ENCODE data around the gene DNAH17. TPM values are rescaled to one million over a fixed set of nuclear protein-coding genes. Genes with fewer than 3 reads are reported as not detected.
A peak's percentile ranks its signal among the peaks of the same experiment; 100 is the strongest.
"Not testable (repeated sequence)": the region's sequence is repeated elsewhere in the genome, so short reads cannot be mapped to it uniquely, and the experiment has no call there.

The DNAH17 gene
- polyA plus RNA-seq, 1 donor from 2014 or later = 1.1 TPM

- H3K36me3 Mint-ChIP-seq = no peaks in the 10 kb centered on the region
- H3K27me3 Mint-ChIP-seq = peaks cover 6% of the 10 kb centered on the region
- no peaks in the 10 kb centered on the region for H3K9me3 Mint-ChIP-seq
- H3K4me3 Mint-ChIP-seq = no peak overlapping the region
- no peaks in the 10 kb centered on the region for H3K4me1 Mint-ChIP-seq
- peak overlapping the region in 1 of 3 donors; percentile 6 for H3K27ac Mint-ChIP-seq
Measured at GRCh38 chr17:78515480-78515879, 61.7 kb downstream of the DNAH17 start.

DNA sequence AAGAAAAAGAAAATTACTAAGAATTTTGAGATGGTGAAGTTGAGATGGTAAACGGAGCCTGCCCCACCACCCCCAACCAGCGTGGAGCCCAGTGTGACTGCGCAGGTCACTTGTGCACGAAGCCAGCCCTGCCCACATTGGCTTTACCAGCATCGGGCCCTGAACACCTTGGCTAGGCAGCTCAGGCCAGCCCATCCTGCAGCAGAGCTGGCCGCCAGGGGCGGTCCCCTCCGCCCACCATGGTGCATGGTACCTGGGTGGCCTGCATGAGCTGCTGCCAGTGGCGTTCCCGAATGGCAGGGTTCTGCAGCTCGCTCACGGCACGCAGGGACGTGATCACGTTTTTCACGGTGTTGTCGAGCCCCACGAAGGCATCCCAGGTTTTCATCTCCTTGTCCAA, 62.7 kb downstream of the DNAH17 start:
- peaks cover 6% of the 10 kb centered on the region for H3K27me3 Mint-ChIP-seq
- no peak overlapping the region for H3K27ac Mint-ChIP-seq
- no peaks in the 10 kb centered on the region for H3K36me3 Mint-ChIP-seq
- H3K4me3 Mint-ChIP-seq = no peak overlapping the region
- no peaks in the 10 kb centered on the region for H3K9me3 Mint-ChIP-seq
- H3K4me1 Mint-ChIP-seq = no peaks in the 10 kb centered on the region

- Mint-ChIP-seq H3K36me3 (no peaks in the 10 kb centered on the region), H3K4me1 (no peaks in the 10 kb centered on the region), H3K4me3 (no peak overlapping the region), H3K27me3 (peaks cover 6% of the 10 kb centered on the region), H3K27ac (no peak overlapping the region), H3K9me3 (no peaks in the 10 kb centered on the region)
Measured at GRCh38 chr17:78512976-78513375, 64.2 kb downstream of the DNAH17 start.

DNA sequence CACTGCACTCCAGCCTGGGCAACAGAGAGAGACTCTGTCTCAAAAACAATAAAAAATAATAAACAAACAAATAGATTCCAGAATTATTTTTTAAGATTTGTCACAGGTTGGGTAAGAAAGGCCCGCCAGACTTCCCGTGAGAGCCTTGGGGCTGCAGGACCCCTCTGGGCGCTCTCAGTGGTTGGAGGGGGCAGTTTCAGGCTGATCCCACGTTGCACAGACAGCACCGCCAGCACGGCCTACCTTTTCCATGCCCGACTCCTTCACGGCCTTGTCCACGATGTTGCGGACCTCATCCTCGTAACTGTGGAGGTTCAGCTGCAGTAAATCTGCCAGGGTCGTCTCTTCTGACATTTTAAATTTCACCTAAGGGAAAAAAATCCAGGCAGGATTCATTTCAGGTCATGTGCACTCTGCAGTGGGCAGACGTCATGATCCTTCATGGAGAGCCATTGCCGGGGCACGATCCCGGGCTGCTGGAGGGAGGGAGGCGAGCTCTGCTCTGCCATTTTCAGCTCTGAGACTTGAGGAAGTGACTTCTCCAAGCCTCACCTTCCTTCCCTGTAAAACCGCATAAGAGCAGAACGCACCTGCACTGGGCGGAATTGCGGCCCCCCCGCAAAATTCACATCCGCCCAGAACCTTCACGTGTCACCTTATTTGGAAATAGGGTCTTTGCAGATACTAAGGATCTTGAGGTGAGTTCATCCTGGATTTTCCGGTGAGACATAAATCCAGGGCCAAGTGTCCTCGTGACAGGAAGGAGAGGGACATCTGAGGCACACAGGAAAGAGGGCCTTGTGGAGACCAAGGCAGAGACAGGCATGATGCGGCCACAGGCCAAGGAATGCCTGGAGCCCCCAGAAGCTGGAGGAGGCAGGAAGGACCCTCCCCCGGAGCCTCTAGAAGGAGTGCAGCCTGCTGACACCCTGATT, 66.8 kb downstream of the DNAH17 start:
- Mint-ChIP-seq H3K4me3 (peak overlapping the region in 1 of 4 donors; percentile 28), H3K27ac (peak overlapping the region in 1 of 3 donors; percentile 39)

DNA sequence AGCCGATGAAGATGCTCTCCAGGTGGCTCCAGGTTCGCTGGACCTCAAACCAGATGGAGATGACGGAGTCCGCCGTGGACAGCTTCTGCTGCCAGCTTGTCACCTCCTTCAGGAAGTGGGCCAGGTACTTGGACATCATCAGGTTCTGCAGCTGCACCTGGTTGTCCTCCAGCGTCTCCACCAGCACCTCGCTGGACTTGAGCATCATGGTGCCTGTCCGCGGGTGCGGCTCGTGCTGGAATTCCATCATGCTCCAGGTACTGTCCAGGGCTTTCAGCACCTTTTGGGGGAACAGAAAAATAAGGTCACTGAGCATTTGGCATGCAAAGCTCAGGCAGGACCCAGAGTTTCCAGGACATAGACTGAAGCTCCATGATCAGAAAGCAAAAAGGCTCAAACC, 69.7 kb downstream of the DNAH17 start:
- no peak overlapping the region for H3K4me3 Mint-ChIP-seq
- H3K36me3 Mint-ChIP-seq = no peaks in the 10 kb centered on the region
- H3K4me1 Mint-ChIP-seq = no peaks in the 10 kb centered on the region

More for the DNA sequence above, 66.8 kb downstream of the DNAH17 start:
- Mint-ChIP-seq H3K4me1 (no peaks in the 10 kb centered on the region), H3K27me3 (no peaks in the 10 kb centered on the region), H3K9me3 (no peaks in the 10 kb centered on the region), H3K36me3 (no peaks in the 10 kb centered on the region)

DNA sequence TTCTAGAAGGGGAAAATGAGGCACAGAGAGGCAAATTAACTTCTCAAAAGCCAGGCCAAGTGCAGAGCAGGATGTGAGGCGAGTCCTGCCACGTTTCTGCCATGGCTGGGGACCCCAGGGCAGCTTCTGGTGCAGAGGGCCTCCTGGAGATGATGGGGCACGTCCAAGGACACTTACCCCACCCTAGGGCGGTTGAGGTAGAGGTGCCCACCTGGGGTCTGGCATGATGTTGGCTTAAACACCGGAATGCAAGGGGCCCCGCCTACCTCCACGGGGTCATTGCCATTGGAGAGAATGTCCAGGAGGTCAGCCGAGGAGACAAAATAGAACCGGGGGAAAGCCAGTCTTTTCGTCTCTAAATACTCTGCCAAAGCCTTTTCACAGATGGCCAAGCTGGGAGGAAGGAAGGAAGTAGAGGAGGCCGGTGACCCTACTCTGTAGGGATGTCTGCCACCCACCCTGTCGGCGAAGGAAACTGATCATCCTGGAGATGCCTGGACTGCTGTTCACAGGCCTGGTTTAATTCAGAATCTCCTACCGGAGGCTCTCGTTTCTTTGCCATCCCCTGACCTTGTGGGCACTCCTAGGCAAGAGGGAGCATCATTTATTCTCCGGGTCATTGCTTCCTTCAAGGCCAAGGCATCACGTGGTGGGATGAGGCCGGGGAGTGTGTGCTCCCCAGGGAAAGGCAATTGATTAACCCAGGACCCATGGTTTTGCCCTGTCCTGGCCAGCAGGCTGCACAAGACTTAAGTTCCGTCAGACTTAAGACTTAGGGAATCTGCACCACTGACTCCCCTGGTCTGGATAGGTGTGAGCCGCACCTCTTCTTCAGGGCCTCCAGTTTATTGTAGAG, 70.5 kb downstream of the DNAH17 start:
- Mint-ChIP-seq H3K36me3 (no peaks in the 10 kb centered on the region), H3K4me3 (no peak overlapping the region), H3K27ac (no peak overlapping the region), H3K27me3 (no peaks in the 10 kb centered on the region), H3K4me1 (no peaks in the 10 kb centered on the region), H3K9me3 (no peaks in the 10 kb centered on the region)

More for the DNA sequence above, 69.7 kb downstream of the DNAH17 start:
- Mint-ChIP-seq H3K27me3 (no peaks in the 10 kb centered on the region), H3K27ac (no peak overlapping the region), H3K9me3 (no peaks in the 10 kb centered on the region)

- H3K4me3 Mint-ChIP-seq = no peak overlapping the region
- no peaks in the 10 kb centered on the region for H3K4me1 Mint-ChIP-seq
- H3K27me3 Mint-ChIP-seq = no peaks in the 10 kb centered on the region
- H3K9me3 Mint-ChIP-seq = no peaks in the 10 kb centered on the region
- no peak overlapping the region for H3K27ac Mint-ChIP-seq
- no peaks in the 10 kb centered on the region for H3K36me3 Mint-ChIP-seq
Measured at GRCh38 chr17:78504156-78504925, 72.9 kb downstream of the DNAH17 start.

DNA sequence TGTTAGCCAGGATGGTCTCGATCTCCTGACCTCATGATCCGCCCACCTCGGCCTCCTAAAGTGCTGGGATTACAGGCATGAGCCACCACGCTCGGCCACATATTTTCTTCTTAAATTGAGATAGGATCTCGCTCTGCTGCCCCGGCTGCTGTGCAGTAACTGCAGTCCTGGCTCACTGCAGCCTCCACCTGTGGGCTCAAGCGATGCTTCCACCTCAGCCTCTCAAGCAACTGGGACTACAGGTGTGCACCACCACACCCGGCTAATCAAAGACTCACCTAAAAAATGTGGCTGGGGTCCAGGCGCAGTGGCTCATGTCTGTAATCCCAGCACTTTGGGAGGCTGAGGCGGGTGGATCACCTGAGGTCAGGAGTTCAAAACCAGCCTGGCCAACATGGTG, 73.8 kb downstream of the DNAH17 start:
- not testable (repeated sequence) for H3K27ac Mint-ChIP-seq, H3K36me3 Mint-ChIP-seq, H3K4me1 Mint-ChIP-seq, H3K27me3 Mint-ChIP-seq, H3K9me3 Mint-ChIP-seq, H3K4me3 Mint-ChIP-seq

- H3K4me1 Mint-ChIP-seq = no peaks in the 10 kb centered on the region
- no peaks in the 10 kb centered on the region for H3K27me3 Mint-ChIP-seq
- H3K27ac Mint-ChIP-seq = no peak overlapping the region
- H3K9me3 Mint-ChIP-seq = no peaks in the 10 kb centered on the region
- no peak overlapping the region for H3K4me3 Mint-ChIP-seq
- no peaks in the 10 kb centered on the region for H3K36me3 Mint-ChIP-seq
Measured at GRCh38 chr17:78502611-78503148, 74.5 kb downstream of the DNAH17 start.

DNA sequence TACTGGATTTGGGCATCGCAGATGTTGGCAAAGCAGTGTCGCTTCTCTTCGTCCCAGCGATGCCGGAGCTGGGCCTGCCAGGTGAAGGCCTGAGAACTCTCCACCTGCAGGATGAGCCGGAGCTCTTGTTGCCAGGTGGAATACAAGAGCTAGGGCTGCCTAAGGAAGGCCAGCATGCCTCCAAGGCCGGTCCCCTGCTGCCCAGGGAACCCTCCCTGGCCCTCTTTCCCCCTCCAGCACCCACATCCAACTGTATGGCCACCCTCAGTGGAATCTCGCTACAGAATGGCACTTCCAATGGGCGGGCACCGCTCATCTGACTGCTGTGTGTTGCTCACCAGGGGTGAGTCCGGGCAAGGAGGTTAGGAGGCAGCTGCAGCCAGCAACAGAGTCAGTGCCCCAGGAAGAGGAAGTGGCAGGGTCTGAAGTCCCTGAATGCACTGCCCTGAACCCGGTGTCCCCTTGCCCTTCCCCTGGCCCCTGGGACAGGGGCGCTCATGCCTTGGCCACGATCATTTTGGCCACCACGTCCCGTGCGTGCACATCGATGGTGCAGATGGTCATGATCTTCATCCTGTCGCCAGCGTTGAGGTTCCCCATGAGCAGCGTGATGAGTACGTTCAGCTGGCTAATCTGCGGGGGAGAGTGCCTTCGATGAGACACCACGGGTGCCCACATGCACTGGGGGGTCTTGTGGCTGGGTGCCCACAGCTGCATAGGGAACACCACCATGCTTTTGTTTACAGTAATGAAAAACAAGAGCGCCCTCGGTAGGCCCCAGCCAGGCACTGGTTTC, 75.8 kb downstream of the DNAH17 start:
- no peaks in the 10 kb centered on the region for H3K4me1 Mint-ChIP-seq
- peak overlapping the region in 1 of 3 donors; percentile 90 for H3K27ac Mint-ChIP-seq
- no peak overlapping the region for H3K4me3 Mint-ChIP-seq
- no peaks in the 10 kb centered on the region for H3K36me3 Mint-ChIP-seq
- H3K9me3 Mint-ChIP-seq = no peaks in the 10 kb centered on the region
- H3K27me3 Mint-ChIP-seq = peaks cover 2% of the 10 kb centered on the region

DNA sequence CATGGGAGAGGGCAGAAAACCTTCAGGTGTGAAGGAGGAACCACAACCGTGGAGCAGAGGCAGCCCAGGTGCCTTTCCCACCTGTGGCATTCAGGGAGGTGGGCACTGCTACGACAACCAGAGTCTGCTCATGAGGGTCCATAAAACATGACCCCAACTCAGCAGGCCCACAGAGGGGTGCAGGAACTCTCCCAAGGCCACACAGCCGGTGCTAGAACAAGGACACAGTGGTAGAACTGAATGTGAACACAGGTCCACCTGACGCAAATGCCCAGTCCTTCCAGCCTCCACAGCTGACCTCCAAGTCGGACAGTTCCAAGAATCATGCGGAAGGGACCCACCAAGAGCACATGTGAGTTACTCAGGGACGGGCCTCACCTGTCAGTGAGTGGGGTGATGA, 76.4 kb downstream of the DNAH17 start:
- Mint-ChIP-seq H3K27ac (peak overlapping the region in 1 of 3 donors; percentile 90), H3K4me1 (no peaks in the 10 kb centered on the region), H3K9me3 (no peaks in the 10 kb centered on the region), H3K27me3 (peaks cover 2% of the 10 kb centered on the region), H3K36me3 (no peaks in the 10 kb centered on the region), H3K4me3 (no peak overlapping the region)

- H3K4me1 Mint-ChIP-seq = no peaks in the 10 kb centered on the region
- no peaks in the 10 kb centered on the region for H3K36me3 Mint-ChIP-seq
- peaks cover 4% of the 10 kb centered on the region for H3K27me3 Mint-ChIP-seq
- H3K9me3 Mint-ChIP-seq = no peaks in the 10 kb centered on the region
- no peak overlapping the region for H3K27ac Mint-ChIP-seq
- no peak overlapping the region for H3K4me3 Mint-ChIP-seq
Measured at GRCh38 chr17:78499715-78500540, 77.3 kb downstream of the DNAH17 start.

GRCh38 chr17:78498848-78499247, 78.3 kb downstream of the DNAH17 start:
- H3K36me3 Mint-ChIP-seq = no peaks in the 10 kb centered on the region
- no peaks in the 10 kb centered on the region for H3K9me3 Mint-ChIP-seq

More at GRCh38 chr17:78498848-78499247, 78.3 kb downstream of the DNAH17 start:
- Mint-ChIP-seq H3K27ac (no peak overlapping the region), H3K4me3 (no peak overlapping the region), H3K27me3 (peaks cover 4% of the 10 kb centered on the region), H3K4me1 (no peaks in the 10 kb centered on the region)

Data from IgD-negative memory B cell (primary cell).